ENCODE data around the gene UVRAG.

UVRAG gene

DNA sequence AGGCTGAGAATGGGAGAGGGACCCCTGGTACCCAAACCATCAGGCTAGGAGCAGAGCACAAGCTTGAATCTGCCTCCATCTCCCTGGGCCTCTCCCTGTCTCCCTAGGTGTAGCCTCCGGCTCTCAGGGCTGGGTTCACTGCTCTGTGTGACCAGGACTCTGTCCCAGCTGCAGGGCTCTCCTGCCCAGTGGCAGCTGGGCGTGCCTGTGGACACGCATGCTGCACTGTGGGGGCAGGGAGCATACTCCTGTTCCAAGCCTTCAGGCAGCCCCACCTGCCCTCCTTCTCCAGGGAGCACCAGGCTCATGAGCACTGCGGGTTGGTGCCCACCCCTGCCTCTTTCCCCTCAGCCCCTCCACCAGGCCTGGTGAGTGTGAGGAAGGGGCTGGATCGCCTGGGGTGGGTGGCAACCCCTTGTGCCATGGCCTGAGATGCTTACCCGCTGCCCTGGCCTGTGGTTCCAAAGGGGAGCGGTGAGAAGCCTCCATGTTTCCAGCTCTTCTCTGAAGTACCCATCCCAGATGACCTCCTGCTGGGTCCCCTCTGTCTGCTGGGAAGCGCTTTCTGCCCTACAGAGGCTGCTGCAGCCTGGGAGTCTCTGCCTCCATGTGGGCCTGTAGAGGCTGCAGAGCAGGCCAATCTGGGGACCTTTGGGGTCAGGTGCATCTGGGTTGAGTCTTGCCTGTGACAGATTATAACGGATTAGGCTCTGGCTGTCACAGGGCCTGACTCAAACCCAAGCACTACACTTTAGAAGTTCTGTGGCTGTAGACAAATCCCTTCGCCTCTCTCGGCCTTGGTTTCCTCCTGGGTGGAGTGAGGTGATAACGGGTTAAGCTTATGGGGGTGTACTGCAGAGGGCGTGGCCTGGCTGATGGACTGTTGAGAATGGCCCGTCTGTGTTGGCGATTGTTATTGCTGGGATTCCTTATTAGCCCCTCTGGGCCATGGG is 347.6 kb downstream of the UVRAG start:
- no peak for DNase-seq (ENCODE audit: low read depth, low spot score)

GRCh38 chr11:76163289-76163880 is 348.4 kb downstream of the UVRAG start:
- DNase-seq (ENCODE audit: low read depth, low spot score), result no peak

- DNase-seq (ENCODE audit: low read depth, low spot score), result no peak
Observed at GRCh38 chr11:76164081-76164480, 349.1 kb downstream of the UVRAG start.

DNA sequence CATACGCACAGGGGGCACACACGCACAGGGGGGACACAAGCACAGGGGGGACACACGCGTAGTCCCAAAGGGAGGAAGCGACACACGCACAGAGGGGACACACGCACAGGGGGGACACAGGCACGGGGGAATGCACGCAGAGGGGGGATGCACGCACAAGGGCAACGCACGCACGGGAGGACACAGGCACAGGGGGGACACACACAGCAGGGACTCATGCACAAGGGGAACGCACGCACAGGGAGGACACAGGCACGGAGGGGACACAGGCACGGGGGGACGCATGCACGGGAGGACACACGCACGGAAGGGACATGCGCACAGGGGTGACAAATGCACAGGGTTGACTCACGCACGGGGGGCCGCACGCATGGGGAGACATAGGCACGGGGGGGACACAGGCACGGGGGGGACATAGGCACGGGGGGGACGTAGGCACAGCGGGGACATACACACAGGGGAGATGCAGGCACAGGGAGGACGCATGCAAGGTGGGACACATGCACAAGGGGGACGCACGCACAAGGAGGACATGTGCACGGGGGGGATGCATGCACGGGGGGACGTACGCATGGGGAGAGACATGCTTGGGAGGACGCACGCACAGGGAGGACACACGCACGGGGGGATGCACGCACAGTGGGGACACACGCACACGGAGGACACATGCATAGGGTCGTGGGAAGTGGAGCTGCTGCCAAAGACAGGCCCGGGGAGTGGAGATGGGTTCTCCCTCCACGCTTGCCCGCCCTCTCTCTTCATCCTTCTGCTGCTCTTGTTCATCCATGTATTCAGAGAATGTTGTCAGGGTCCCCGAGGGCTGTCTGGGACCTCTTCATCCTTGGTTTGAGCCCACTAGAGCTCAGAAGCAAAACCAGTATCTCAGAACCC is 350.1 kb downstream of the UVRAG start:
- no peak for DNase-seq (ENCODE audit: low read depth, low spot score)

GRCh38 chr11:76166314-76166713 is 351.3 kb downstream of the UVRAG start:
- DNase-seq (ENCODE audit: low read depth, low spot score), result peak; percentile 61

- no peak for DNase-seq (ENCODE audit: low read depth, low spot score)
Observed at GRCh38 chr11:76167590-76167989, 352.6 kb downstream of the UVRAG start.

- no peak for DNase-seq (ENCODE audit: low read depth, low spot score)
Observed at GRCh38 chr11:76169473-76169896, 354.5 kb downstream of the UVRAG start.

GRCh38 chr11:76170468-76170867 is 355.5 kb downstream of the UVRAG start:
- DNase-seq (ENCODE audit: low read depth, low spot score), result no peak

DNA sequence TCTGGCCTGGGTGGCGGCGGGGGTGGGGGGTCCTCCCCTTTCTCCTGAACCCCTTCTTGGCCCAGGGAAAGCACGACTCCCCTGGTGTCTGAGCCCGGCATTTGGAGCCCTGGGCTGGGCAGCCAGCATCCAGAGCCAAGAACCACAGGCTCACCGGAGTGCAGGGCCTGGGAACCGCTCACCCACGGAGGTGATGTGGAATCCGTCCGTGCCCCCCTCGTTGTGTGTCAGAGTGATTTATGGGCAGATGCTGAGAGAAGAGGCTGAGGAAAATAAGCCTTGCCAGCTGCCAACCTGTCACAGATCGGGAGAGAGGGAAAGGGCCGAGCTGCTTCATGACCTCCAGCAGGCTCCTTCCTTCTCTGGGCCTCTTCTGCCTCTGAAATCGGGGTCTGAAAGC is 357.6 kb downstream of the UVRAG start:
- DNase-seq (ENCODE audit: low read depth, low spot score), result peak; percentile 24

- DNase-seq (ENCODE audit: low read depth, low spot score), result no peak
Observed at GRCh38 chr11:76173663-76174062, 358.7 kb downstream of the UVRAG start.

DNA sequence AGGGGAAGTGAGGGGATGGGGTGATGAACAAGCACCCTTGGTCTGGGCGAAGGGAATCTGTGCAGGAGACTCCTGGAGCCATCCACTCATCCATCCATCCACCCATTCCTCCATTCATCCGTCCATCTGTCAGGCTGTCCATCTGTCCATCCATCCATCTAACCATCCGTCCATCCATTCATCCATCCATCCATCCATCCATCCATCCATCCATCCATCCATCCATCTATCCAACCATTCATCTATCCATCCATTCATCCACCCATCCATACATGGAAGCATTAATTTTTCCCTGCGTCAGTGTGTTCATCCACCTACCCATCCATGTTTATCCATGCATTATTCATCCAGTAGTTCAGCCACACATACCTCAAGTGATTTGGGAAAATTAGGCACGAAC is 359.3 kb downstream of the UVRAG start:
- DNase-seq (ENCODE audit: low read depth, low spot score), result no peak

DNA sequence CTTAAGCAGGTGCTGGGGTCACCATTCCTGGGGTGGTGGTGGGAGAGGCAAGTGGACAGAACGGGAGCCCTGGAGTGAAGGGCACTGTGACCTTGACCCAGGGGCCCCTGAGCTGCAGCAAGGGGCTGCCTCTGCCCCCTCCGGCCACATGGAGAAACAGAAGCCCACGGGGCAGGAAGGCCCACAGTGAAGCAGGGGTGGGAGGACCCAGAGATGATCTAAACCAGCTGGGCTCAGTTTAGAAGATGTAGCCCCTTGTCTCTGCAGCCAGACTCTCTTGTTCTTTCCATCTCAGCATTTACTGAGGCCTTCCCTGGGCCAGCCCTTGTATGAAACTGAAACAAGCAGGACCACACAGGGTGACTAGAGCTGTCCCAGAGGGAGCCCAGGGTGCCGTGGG is 360.8 kb downstream of the UVRAG start:
- no peak for DNase-seq (ENCODE audit: low read depth, low spot score)

DNA sequence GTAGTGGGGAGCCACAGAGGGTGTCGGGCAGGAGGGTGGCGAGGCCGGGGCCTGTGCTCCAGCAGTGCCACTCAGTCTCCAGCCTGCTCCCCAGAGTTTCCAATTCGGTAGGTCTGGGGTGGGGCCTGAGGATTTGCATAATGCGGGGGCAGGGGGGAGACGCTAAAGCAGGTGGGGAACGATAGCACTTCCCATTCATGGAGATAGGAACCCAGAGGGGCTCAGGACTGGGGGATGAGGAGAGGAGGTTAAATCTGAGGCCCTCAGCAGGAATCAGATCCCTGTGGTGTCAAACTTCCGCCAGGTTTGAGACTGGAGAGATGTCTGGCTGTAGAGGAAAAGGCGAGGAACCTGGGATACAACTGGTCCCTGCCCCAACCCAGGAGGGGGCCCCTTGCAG is 361.5 kb downstream of the UVRAG start:
- no peak for DNase-seq (ENCODE audit: low read depth, low spot score)

- DNase-seq (ENCODE audit: low read depth, low spot score), result no peak
Observed at GRCh38 chr11:76177250-76177686, 362.3 kb downstream of the UVRAG start.

DNA sequence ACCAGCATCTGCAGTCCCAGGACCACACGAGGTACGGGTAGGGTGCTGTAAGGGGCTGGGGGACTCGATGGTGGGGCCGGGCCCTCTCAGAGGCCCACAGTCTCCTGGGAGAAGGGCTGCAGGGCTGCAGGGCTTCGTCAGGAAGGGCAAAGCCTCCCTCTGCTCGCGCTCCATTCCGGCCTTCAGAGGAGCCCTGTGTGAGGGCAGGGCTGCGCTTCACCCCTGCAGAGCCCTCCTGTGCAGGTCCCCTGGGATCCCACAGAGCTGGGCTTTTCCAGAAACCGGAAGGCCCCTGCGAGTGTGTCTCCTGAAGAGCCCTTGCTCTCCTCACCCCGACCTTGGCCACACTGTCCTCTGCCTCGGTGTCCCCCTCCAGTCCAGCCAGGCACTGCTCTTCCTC is 364.1 kb downstream of the UVRAG start:
- no peak for DNase-seq (ENCODE audit: low read depth, low spot score)

DNA sequence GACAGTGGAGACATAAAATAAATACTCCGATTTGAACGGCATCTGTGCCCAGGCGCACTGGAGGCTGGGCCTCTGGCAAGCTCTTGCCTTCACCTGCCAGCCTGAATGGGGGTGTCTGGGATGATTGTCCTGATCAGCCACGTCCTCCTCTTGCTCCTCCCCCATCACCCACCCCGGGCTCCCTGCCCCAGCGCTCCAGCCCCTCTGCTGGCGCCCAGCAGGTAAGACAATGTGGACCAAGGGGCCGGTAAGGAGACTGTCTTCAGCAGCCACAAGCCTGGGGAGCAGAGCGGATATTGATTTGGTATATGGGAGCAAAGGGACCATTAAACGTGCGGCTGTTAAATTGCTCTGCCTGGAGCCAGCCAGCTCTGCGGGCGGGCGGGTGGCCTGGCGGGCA is 366.4 kb downstream of the UVRAG start:
- no peak for DNase-seq (ENCODE audit: low read depth, low spot score)

DNA sequence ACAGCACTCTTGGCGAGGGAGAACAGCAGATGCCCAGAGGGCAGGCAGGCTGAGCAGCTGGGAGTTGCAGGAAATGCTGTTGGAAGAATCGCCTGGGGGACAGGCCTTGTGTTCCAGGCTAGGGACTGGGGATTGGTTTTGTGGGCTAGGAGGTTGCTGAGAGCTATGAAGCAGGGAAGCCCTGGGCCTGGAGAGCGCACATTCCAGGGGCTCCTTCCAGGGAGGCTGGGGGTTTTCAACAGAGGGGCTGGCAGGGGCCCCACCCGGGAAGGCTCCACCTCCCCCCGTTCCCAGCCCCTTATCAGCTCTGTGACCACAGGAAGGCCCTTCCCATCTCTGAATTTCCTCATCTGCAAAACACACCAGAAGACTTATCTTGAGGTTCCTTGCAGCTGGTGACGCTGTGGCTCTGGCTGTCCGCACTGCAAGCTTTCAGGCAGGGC is 369.6 kb downstream of the UVRAG start:
- DNase-seq (ENCODE audit: low read depth, low spot score), result no peak

GRCh38 chr11:76185511-76185910 is 370.5 kb downstream of the UVRAG start:
- DNase-seq (ENCODE audit: low read depth, low spot score), result no peak

GRCh38 chr11:76185931-76186401 is 371.0 kb downstream of the UVRAG start:
- DNase-seq (ENCODE audit: low read depth, low spot score), result peak; percentile 18

- no peak for DNase-seq (ENCODE audit: low read depth, low spot score)
Observed at GRCh38 chr11:76186776-76187279, 371.8 kb downstream of the UVRAG start.

DNA sequence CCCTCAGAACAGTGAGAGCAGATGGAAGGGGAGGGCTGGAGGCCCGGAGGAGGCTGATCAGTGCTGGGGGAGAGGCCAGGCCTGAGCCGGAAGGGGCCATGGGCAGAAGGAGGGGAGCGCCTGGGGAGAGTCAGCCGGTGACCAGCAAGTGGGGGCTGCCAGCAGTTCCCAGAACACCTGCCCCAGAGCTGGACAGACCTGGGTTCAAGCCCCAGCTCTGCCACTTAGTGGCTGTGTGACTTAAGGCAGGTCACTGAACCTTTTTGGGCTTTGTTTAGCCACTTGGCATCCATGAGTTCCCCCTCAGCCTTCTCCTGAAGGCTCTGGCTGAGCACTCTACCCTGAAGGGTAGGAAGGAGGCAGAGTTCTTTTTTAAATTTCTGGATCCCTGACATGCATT is 373.9 kb downstream of the UVRAG start:
- no peak for DNase-seq (ENCODE audit: low read depth, low spot score)

GRCh38 chr11:76189682-76190081 is 374.7 kb downstream of the UVRAG start:
- DNase-seq (ENCODE audit: low read depth, low spot score), result no peak

Data from astrocyte of the hippocampus (primary cell).